ENCODE data around the gene ZNF738.

Gene ZNF738

DNA sequence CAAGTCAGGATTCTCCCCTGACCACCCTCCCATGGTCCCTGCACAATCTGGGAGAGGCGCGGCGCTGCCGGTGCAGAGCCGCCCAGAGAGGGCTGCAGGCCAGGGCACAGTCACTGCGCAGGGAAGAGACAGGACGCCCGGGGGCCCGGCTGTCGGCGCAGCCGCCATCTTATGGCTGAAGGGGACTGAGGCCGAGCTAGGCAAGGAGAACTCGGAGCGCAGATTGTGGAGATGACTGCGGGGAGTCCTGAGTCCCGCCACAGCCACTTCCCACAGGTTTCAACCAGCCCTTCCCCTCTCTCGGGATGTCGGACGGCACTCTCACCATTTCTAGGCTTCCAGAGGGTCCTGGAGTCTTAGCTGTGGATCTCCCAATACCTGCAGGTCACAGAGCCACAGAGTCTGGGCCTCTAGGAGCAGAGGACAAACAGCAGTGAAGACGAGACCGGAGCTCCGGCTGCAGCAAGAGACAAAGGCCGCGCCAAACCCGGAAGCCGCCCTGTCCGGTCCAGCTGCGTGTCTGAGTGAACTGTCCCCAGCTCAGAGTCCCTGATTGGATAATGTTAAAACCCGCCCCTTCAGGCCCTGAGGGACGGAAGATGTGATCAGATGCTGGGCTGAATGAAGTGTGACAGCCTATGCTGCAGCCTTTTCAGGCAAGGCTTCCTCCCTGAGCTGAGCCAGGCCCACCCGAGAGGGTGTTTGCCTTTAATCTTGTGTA, 29.8 kb upstream of the ZNF738 start, which contains the start of gene ZNF708:
Gene ZNF708, minus strand, starts transcription at position 526 of the 721 bp plus-strand sequence. Its CDS starts 198 bp downstream, at position 328.
- TF ChIP-seq TAF1 (IDR thresholded peaks at IDR 0.05; ENCODE audit: low read depth) (peak; percentile 88), TEAD4 (IDR thresholded peaks at IDR 0.05) (no peak), YY1 (IDR thresholded peaks at IDR 0.05; ENCODE audit: low read depth) (peak; percentile 72; the same call in 1 of the 2 replicates)
- TF ChIP-seq, protein P1, sequence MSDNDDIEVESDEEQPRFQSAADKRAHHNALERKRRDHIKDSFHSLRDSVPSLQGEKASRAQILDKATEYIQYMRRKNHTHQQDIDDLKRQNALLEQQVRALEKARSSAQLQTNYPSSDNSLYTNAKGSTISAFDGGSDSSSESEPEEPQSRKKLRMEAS (IDR thresholded peaks at IDR 0.05): peak; percentile 29

DNA sequence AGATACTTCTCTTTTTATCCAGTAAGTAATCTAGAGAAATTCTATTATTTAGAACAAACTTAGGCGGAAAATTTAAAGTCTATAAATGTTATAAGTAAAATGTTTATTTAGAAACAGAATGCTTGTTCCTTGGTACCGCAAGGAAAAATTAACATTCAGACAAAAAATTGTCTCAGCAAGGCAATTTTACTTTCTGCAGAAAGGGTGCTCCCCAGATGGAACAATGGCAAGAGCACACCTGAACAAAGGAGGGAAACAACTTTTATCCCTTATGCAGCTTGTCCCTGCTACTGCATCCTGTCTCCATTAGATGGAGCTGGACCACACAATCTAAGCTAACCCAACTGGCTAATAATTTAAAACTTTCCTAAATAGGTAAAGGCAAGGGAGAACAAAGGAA, 23.1 kb upstream of the ZNF738 start:
- no peak for TF ChIP-seq FOXM1 (IDR thresholded peaks at IDR 0.05; ENCODE audit: borderline replicate concordance, low read depth)
- TF ChIP-seq TCF12 (IDR thresholded peaks at IDR 0.05; ENCODE audit: low read depth): no peak
- TF ChIP-seq, protein P2, sequence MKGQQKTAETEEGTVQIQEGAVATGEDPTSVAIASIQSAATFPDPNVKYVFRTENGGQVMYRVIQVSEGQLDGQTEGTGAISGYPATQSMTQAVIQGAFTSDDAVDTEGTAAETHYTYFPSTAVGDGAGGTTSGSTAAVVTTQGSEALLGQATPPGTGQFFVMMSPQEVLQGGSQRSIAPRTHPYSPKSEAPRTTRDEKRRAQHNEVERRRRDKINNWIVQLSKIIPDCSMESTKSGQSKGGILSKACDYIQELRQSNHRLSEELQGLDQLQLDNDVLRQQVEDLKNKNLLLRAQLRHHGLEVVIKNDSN (IDR thresholded peaks at IDR 0.05): 0 out of 2 replicates have a peak, but pooled peaks have one; percentile 6
- TF ChIP-seq NFIC (IDR thresholded peaks at IDR 0.05): no peak

DNA sequence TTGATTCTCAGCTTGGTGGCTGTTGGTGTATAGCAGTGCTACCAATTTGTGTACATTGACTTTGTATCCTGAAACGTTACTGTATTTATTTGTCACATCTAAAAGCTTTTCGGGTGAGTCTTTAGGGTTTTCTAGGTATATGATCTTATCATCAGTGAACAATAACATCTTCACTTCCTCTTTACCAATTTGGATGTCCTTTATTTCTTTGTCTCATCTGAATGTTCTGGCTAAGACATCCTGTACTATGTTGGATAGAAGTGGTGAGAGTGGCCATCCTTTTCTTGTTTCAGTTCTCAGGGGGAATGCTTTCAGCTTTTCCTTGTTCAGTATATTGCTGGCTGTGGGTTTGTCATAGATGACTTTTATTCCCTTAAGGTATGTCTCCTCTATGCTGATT, 6.0 kb upstream of the ZNF738 start:
- TF ChIP-seq TCF12 (IDR thresholded peaks at IDR 0.05; ENCODE audit: low read depth) (no peak), ZBTB7A (IDR thresholded peaks at IDR 0.05; ENCODE audit: low read depth) (no peak), EGR1 (IDR thresholded peaks at IDR 0.05) (no peak), YY1 (IDR thresholded peaks at IDR 0.05; ENCODE audit: low read depth) (no peak), TAF1 (IDR thresholded peaks at IDR 0.05; ENCODE audit: low read depth) (no peak), NFIC (IDR thresholded peaks at IDR 0.05) (no peak), EP300 (IDR thresholded peaks at IDR 0.05; ENCODE audit: borderline replicate concordance) (no peak), RAD21 (IDR thresholded peaks at IDR 0.05; ENCODE audit: low read depth) (no peak), CEBPB (IDR thresholded peaks at IDR 0.05) (no peak), FOXM1 (IDR thresholded peaks at IDR 0.05; ENCODE audit: borderline replicate concordance, low read depth) (no peak)
- TF ChIP-seq, protein P3, sequence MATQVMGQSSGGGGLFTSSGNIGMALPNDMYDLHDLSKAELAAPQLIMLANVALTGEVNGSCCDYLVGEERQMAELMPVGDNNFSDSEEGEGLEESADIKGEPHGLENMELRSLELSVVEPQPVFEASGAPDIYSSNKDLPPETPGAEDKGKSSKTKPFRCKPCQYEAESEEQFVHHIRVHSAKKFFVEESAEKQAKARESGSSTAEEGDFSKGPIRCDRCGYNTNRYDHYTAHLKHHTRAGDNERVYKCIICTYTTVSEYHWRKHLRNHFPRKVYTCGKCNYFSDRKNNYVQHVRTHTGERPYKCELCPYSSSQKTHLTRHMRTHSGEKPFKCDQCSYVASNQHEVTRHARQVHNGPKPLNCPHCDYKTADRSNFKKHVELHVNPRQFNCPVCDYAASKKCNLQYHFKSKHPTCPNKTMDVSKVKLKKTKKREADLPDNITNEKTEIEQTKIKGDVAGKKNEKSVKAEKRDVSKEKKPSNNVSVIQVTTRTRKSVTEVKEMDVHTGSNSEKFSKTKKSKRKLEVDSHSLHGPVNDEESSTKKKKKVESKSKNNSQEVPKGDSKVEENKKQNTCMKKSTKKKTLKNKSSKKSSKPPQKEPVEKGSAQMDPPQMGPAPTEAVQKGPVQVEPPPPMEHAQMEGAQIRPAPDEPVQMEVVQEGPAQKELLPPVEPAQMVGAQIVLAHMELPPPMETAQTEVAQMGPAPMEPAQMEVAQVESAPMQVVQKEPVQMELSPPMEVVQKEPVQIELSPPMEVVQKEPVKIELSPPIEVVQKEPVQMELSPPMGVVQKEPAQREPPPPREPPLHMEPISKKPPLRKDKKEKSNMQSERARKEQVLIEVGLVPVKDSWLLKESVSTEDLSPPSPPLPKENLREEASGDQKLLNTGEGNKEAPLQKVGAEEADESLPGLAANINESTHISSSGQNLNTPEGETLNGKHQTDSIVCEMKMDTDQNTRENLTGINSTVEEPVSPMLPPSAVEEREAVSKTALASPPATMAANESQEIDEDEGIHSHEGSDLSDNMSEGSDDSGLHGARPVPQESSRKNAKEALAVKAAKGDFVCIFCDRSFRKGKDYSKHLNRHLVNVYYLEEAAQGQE (IDR thresholded peaks at IDR 0.05; ENCODE audit: low read depth): no peak
- TF ChIP-seq, protein P2 (IDR thresholded peaks at IDR 0.05): no peak
- TF ChIP-seq, protein P1 (IDR thresholded peaks at IDR 0.05): no peak

DNA sequence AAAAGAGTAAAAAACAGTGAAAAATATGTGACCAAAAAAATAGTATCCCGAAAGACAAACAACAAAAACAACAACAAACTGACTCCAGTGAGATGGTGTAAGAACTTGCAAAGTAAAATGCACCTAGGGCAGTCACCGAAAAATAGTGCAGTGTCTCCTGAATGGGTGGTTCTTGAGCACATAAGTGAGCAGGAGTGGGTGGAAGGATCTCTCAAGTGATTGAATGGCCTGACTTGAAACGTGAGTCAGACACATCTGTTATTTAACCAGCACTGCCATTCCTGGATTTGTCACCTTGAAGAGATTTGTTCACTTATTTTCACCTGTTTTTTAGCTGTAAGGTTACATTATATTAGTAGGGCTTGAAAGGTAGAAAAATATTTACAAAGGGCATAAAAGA, 3.5 kb downstream of the ZNF738 start:
- TF ChIP-seq RAD21 (IDR thresholded peaks at IDR 0.05; ENCODE audit: low read depth) (no peak), CREB1 (IDR thresholded peaks at IDR 0.05; ENCODE audit: low read depth) (no peak), EP300 (IDR thresholded peaks at IDR 0.05; ENCODE audit: borderline replicate concordance) (no peak), FOXM1 (IDR thresholded peaks at IDR 0.05; ENCODE audit: borderline replicate concordance, low read depth) (no peak)

DNA sequence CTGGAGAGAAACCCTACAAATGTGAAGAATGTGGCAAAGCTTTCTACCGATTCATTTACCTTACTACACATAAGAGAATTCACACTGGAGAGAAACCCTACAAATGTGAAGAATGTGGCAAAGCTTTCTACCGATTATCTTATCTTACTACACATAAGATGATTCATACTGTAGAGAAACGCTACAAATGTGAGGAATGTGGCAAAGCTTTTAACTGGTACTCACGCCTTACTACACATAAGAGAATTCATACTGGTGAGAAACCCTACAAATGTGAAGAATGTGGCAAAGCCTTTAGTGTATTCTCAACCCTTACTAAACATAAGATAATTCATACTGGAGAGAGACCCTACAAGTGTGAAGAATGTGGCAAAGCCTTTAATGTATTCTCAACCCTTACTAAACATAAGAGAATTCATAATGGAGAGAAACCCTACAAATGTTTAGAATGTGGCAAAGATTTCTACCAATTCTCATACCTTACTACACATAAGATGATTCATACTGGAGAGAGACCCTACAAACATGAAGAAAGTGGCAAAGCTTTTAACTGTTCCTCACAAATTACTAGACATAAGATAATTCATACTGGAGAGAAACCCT, 25.3 kb downstream of the ZNF738 start:
- TF ChIP-seq EGR1 (IDR thresholded peaks at IDR 0.05) (no peak), RAD21 (IDR thresholded peaks at IDR 0.05; ENCODE audit: low read depth) (no peak), TCF12 (IDR thresholded peaks at IDR 0.05; ENCODE audit: low read depth) (no peak), ZBTB7A (IDR thresholded peaks at IDR 0.05; ENCODE audit: low read depth) (no peak), TEAD4 (IDR thresholded peaks at IDR 0.05) (no peak), YY1 (IDR thresholded peaks at IDR 0.05; ENCODE audit: low read depth) (no peak), CREB1 (IDR thresholded peaks at IDR 0.05; ENCODE audit: low read depth) (no peak)
- TF ChIP-seq, protein P3 (IDR thresholded peaks at IDR 0.05; ENCODE audit: low read depth): no peak

DNA sequence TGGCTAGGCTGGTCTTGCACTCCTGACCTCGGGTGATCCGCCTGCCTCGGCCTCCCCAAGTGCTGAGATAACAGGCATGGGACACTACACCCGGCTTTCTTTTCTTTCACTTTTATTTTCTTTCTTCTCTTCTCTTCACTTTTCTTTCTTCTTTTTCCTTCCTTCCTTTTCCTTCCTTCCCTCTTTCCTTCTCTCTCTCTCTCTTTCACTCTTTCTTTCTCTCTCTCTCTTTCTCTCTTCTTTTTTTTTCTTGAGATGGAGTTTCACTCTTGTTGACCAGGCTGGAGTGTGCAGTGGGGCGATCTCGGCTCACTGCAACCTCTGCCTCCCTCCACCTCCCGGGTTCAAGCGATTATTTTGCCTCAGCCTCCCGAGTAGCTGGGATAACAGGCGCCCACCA, 37.3 kb downstream of the ZNF738 start:
- no peak for TF ChIP-seq YY1 (IDR thresholded peaks at IDR 0.05; ENCODE audit: low read depth)
- TF ChIP-seq, protein P2 (IDR thresholded peaks at IDR 0.05): no peak
- no peak for TF ChIP-seq TAF1 (IDR thresholded peaks at IDR 0.05; ENCODE audit: low read depth)
- no peak for TF ChIP-seq NFIC (IDR thresholded peaks at IDR 0.05)
- no peak for TF ChIP-seq ZBTB7A (IDR thresholded peaks at IDR 0.05; ENCODE audit: low read depth)
- TF ChIP-seq TEAD4 (IDR thresholded peaks at IDR 0.05): no peak
- TF ChIP-seq CREB1 (IDR thresholded peaks at IDR 0.05; ENCODE audit: low read depth): no peak

Measured in Ishikawa (cell line).